WI38 (cell line): Measurements from ENCODE around the gene STRBP.
"Not testable (repeated sequence)": the region's sequence is repeated elsewhere in the genome, so short reads cannot be mapped to it uniquely, and the experiment has no call there.

Source experiments
- H3K4me3 ChIP-seq: 2 replicates; pipeline ENCODE4 v1.5.1; 2011; ENCODE audit warnings: low read depth, mild to moderate bottlenecking, control low read depth, low read length
- TF ChIP-seq, protein P1 (sequence below): IDR thresholded peaks from 2 replicates; pipeline ENCODE4 v1.5.1; 2012; ENCODE audit warnings: low read depth, mild to moderate bottlenecking, control low read depth, low read length

Gene STRBP

DNA sequence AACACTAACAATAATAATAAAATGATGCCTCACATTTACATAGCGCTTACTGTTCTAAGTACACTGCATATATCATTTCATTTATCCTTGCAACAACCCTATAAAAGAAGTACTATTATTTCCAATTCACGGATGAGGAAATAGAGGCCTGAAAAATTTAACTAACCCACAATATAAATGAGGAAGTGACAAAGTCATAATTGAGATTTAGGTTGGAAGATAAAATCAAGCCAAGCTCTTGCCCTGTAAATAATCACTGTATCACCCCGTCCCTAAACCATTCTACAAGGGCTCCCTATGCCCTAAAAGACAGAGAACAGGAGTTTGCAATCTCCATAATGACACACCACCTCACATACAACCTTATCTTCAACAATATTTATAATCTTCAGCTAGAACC, 49.6 kb downstream of the STRBP start:
- TF ChIP-seq, protein P1, sequence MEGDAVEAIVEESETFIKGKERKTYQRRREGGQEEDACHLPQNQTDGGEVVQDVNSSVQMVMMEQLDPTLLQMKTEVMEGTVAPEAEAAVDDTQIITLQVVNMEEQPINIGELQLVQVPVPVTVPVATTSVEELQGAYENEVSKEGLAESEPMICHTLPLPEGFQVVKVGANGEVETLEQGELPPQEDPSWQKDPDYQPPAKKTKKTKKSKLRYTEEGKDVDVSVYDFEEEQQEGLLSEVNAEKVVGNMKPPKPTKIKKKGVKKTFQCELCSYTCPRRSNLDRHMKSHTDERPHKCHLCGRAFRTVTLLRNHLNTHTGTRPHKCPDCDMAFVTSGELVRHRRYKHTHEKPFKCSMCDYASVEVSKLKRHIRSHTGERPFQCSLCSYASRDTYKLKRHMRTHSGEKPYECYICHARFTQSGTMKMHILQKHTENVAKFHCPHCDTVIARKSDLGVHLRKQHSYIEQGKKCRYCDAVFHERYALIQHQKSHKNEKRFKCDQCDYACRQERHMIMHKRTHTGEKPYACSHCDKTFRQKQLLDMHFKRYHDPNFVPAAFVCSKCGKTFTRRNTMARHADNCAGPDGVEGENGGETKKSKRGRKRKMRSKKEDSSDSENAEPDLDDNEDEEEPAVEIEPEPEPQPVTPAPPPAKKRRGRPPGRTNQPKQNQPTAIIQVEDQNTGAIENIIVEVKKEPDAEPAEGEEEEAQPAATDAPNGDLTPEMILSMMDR: no peak
- no peak overlapping the region for H3K4me3 ChIP-seq

DNA sequence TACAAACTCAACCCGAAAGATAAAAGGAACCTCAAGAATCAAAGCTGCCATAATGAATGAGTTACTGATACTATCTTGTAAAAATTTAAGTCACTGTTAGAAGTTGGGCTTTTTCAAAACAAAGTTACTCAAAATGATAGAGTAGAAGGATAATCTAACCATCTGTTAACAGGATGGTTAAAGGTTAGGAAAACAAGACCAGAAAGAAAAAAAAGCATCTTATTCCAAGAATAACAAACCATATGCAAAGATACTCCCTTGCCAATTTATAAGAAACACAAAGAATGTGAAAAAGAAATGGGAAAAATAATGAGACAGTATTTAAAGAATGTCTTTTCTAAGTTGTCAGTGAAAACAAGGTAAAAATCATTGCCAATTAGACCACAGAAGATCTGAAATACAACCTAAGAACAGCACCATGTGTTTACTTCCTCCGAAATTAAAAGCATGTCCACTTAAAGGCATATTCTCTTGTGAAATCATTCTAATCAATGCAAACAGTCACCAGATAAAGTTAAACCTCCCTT, 51.2 kb downstream of the STRBP start:
- no peak overlapping the region for H3K4me3 ChIP-seq
- TF ChIP-seq, protein P1: no peak

DNA sequence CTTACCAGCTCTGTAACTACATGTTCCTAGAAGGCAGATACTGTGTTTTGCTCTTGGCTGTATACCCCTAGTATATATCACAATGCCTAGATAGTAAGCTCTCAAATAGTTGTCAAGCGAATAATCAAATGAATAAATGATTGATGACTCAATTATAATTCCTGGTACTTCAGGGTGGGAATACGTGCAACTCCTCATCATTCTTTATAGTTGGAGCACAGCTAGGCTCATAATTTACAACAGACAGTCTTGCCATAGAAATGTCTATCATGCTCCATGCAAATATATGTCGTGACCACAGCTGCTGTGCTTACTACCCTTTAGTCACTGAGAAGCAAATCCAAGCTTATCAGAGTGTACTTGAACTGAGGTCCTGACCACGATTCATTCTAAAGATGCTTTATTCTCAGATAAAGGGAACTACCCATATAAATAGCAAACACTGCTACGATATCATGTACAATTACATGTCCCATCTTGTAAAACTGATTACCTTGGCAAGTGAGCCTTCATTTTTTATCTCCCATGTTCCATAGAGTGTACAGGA, 52.1 kb downstream of the STRBP start:
- TF ChIP-seq, protein P1: no peak
- no peak overlapping the region for H3K4me3 ChIP-seq

DNA sequence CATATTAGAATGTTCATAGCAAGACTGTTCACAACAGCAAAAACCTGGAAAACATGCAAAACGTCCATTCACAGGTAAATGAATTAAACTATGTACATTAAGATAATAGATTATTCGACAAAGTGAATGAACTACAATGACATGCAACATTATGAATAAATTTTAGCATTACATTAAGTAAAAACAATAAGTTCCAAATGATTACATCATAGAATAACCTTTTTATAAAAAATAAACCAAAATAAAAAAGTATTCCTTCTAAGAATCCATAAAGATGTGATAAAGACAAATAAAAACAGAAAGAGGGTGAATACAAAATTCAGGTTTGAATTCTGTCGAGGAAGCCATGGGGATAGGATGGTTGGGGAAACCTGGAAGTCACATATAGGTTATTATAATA, 57.3 kb downstream of the STRBP start:
- TF ChIP-seq, protein P1: no peak
- no peak overlapping the region for H3K4me3 ChIP-seq

DNA sequence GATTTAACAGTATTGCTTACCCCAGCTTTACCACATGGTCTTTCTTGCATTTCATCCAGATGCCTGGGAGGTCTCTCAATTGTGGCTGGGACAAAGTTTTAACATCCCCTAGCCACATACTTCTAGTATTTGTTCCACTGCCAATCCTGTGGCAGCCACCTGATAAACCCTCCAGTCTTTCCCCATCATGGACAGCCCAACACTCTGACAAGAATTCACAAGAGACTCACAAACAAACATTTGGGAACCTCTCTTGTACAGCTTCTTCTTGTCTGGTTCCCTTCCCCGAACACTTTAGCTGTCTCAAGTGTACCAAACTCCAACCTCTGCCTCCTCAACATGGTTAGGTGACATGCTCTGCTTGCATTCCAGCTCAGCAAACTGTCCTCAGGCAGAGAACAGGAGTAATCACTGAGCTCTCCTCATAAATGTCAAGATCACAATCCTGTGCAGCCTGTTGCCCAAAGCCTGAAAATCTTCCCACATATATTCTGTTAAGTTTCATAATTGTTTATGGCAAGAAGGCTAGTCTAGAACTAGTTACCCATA, 59.7 kb downstream of the STRBP start:
- TF ChIP-seq, protein P1: no peak
- no peak overlapping the region for H3K4me3 ChIP-seq

DNA sequence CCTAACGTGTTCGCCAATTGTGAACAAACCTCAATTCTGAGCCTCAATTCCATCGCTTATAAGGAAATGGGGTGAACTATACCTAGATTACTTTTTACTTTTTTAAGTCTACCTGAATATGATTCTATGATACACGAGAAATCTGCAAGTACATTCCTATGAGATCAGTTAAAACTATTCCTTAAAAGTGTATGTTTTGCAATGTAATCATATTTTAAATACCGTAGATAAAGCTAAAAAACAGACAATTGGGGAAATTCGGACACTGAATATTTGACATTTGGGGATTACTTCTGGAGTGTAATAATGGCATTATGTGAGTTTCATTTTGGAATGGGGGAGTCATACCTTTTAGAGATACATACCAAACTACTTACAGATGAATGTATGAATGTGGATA, 62.3 kb downstream of the STRBP start:
- TF ChIP-seq, protein P1: no peak
- no peak overlapping the region for H3K4me3 ChIP-seq

DNA sequence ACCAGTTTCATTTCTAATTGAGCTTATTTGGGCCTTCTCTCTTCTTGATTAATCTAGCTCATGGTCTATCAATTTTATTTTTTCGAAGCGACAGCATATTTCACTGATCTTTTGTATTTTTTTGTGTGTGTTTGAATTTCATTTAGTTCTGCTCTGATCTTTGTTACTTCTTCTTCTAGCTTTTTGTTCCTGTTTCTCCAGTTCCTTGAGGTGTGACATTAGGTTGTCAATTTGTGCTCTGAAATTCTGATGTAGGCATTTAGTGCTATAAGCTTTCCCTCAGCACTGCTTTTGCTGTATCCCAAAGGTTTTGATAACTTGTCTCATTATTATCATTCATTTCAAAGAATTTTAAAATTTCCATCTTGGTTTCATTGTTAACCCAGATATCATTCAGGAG, 67.3 kb downstream of the STRBP start:
- H3K4me3 ChIP-seq: no peak overlapping the region
- TF ChIP-seq, protein P1: no peak

DNA sequence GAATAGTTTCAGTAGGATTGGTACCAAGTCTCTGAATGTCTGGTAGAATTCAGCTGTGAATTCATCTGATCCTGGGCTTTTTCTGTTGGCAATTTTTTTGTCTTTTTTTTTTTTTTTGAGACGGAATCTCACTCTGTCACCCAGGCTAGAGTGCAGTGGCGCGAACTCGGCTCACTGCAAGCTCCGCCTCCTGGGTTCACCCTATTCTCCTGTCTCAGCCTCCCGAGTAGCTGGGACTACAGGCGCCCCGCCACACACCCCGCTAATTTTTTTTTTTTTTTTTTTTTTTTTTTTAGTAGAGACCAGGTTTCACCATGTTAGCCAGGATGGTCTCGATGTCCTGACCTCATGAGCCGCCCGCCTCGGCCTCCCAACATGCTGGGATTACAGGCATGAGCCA, 67.9 kb downstream of the STRBP start:
- not testable (repeated sequence) for H3K4me3 ChIP-seq
